Mesenchymal stem cell (in vitro differentiated cells and primary cell): ENCODE data around the gene PCDHB5.
"Not testable (repeated sequence)": the region's sequence is repeated elsewhere in the genome, so short reads cannot be mapped to it uniquely, and the experiment has no call there.

Experiments used
- DNase-seq: peaks from one replicate; pipeline ENCODE4 v3.0.0-alpha.2; 2013
- H2AFZ ChIP-seq: one replicate; pipeline ENCODE4 v1.6.1; 2013; ENCODE audit warnings: low read depth, mild to moderate bottlenecking, control low read depth, inconsistent platforms, low read length, moderate library complexity
- H2AK5ac ChIP-seq: 2 replicates; pipeline ENCODE4 v1.6.1; 2013; ENCODE audit warnings: low read length, moderate library complexity, mild to moderate bottlenecking, inconsistent platforms; ENCODE audit not compliant: severe bottlenecking
- H2BK120ac ChIP-seq: one replicate; pipeline ENCODE4 v1.6.1; 2013; ENCODE audit warnings: low read depth, mild to moderate bottlenecking, inconsistent platforms, low read length, moderate library complexity
- H2BK12ac ChIP-seq, 2 experiments: one replicate each; pipeline ENCODE4 v1.6.1; 2013; ENCODE audit warnings: inconsistent platforms in 2 of 2, low read length in 2 of 2, mild to moderate bottlenecking in 2 of 2, moderate library complexity in 2 of 2, control low read depth in 1 of 2
- H2BK15ac ChIP-seq: one replicate; pipeline ENCODE4 v1.6.1; 2013; ENCODE audit warnings: mild to moderate bottlenecking, low read depth, inconsistent platforms; ENCODE audit not compliant: poor library complexity, severe bottlenecking
- H2BK5ac ChIP-seq: 2 replicates; pipeline ENCODE4 v1.6.1; 2013; ENCODE audit warnings: low read depth, mild to moderate bottlenecking, low read length, control low read depth, inconsistent platforms; ENCODE audit not compliant: poor library complexity, severe bottlenecking
- H3K14ac ChIP-seq, 2 experiments: one replicate each; pipeline ENCODE4 v1.6.1; 2013; ENCODE audit warnings: inconsistent platforms in 2 of 2, low read length in 2 of 2, control low read depth in 1 of 2, mild to moderate bottlenecking in 1 of 2, moderate library complexity in 1 of 2
- H3K18ac ChIP-seq, 2 experiments: one replicate each; pipeline ENCODE4 v1.6.1; 2013; ENCODE audit warnings: inconsistent platforms in 2 of 2, low read length in 2 of 2, control low read depth in 1 of 2, low read depth in 1 of 2, mild to moderate bottlenecking in 1 of 2
- H3K23ac ChIP-seq, 2 experiments: one replicate each; pipeline ENCODE4 v1.6.1; 2013; ENCODE audit warnings: inconsistent platforms in 2 of 2, low read length in 2 of 2, mild to moderate bottlenecking in 2 of 2, moderate library complexity in 2 of 2, control low read depth in 1 of 2
- H3K27ac ChIP-seq: 2 replicates; pipeline ENCODE4 v1.5.1; 2013; ENCODE audit warnings: mild to moderate bottlenecking, moderate library complexity, low read length, control low read depth, inconsistent platforms; ENCODE audit not compliant: poor library complexity, severe bottlenecking
- H3K27me3 ChIP-seq, 2 experiments: 2 replicates each; pipeline versions ENCODE4 v1.6.1 to v1.7.0; 2013; ENCODE audit warnings: low read length in 2 of 2, mild to moderate bottlenecking in 2 of 2, moderate library complexity in 2 of 2, control low read depth in 1 of 2, inconsistent platforms in 1 of 2; ENCODE audit not compliant: control insufficient read depth in 1 of 2, insufficient read depth in 1 of 2
- H3K36me3 ChIP-seq, 2 experiments: 2 replicates each; pipeline versions ENCODE4 v1.6.1 to v1.7.0; 2013; ENCODE audit warnings: low read length in 2 of 2, control low read depth in 1 of 2, inconsistent platforms in 1 of 2, low read depth in 1 of 2, mild to moderate bottlenecking in 1 of 2; ENCODE audit not compliant: insufficient read depth in 2 of 2, control insufficient read depth in 1 of 2
- H3K4ac ChIP-seq, 2 experiments: one replicate each; pipeline ENCODE4 v1.6.1; 2013; ENCODE audit warnings: inconsistent platforms in 2 of 2, low read length in 2 of 2, mild to moderate bottlenecking in 2 of 2, moderate library complexity in 2 of 2, control low read depth in 1 of 2, low read depth in 1 of 2
- H3K4me1 ChIP-seq: 2 replicates; pipeline ENCODE4 v1.6.1; 2013; ENCODE audit warnings: low read depth, low read length, control low read depth; ENCODE audit not compliant: control insufficient read depth, insufficient read depth
- H3K4me2 ChIP-seq: 2 replicates; pipeline ENCODE4 v1.6.1; 2013; ENCODE audit warnings: low read length, mild to moderate bottlenecking, inconsistent platforms; ENCODE audit not compliant: poor library complexity, severe bottlenecking
- H3K4me3 ChIP-seq, 2 experiments: 2 replicates each; pipeline versions ENCODE4 v1.5.1 to v1.7.0; 2013; ENCODE audit warnings: low read length in 2 of 2, mild to moderate bottlenecking in 2 of 2, control low read depth in 1 of 2, low read depth in 1 of 2; ENCODE audit not compliant: insufficient read depth in 1 of 2
- H3K79me1 ChIP-seq: replicated peaks from 2 replicates; pipeline ENCODE4 v1.6.1; 2013; ENCODE audit warnings: mild to moderate bottlenecking, control low read depth, low read length, inconsistent platforms; ENCODE audit not compliant: poor library complexity, severe bottlenecking
- H3K9ac ChIP-seq: 2 replicates; pipeline ENCODE4 v1.7.0; 2013; ENCODE audit warnings: mild to moderate bottlenecking, low read length, moderate library complexity
- H3K9me3 ChIP-seq: 2 replicates; pipeline ENCODE4 v1.7.0; 2013; ENCODE audit warnings: mild to moderate bottlenecking, low read length; ENCODE audit not compliant: control insufficient read depth
- H4K8ac ChIP-seq: one replicate; pipeline ENCODE4 v1.6.1; 2013; ENCODE audit warnings: inconsistent platforms, mild to moderate bottlenecking, low read length, moderate library complexity
- H4K91ac ChIP-seq: one replicate; pipeline ENCODE4 v1.6.1; 2013; ENCODE audit warnings: mild to moderate bottlenecking, low read length, inconsistent platforms
- WGBS: methylation state at CpG from one replicate; pipeline ENCODE4 v1.1.7; 2013; ENCODE audit warnings: mixed read lengths; 5-methylcytosine and 5-hydroxymethylcytosine counted together

The PCDHB5 gene

DNA sequence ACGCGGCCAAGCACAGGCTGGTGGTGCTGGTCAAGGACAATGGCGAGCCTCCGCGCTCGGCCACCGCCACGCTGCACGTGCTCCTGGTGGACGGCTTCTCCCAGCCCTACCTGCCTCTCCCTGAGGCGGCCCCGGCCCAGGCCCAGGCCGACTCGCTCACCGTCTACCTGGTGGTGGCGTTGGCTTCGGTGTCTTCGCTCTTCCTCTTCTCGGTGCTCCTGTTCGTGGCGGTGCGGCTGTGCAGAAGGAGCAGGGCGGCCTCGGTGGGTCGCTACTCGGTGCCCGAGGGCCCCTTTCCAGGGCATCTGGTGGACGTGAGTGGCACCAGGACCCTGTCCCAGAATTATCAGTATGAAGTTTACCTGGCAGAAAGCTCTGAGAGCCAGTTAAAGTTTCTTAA lies 22.9 kb downstream of the PCDHB5 start:
- not testable (repeated sequence) for H3K4me3 ChIP-seq, H3K23ac ChIP-seq, H3K27me3 ChIP-seq, H3K4me2 ChIP-seq, H3K14ac ChIP-seq, H3K18ac ChIP-seq, H2BK120ac ChIP-seq, H2BK15ac ChIP-seq, H2BK12ac ChIP-seq, DNase-seq, H3K36me3 ChIP-seq, H2BK5ac ChIP-seq, H4K8ac ChIP-seq, H3K4me1 ChIP-seq, H2AFZ ChIP-seq, H2AK5ac ChIP-seq, H3K9ac ChIP-seq, H4K91ac ChIP-seq, H3K79me1 ChIP-seq, H3K4ac ChIP-seq, H3K27ac ChIP-seq
- peaks cover 59% of the 10 kb centered on the region for H3K9me3 ChIP-seq
- 90% methylated on average over 18 of the region's 28 CpGs for WGBS

DNA sequence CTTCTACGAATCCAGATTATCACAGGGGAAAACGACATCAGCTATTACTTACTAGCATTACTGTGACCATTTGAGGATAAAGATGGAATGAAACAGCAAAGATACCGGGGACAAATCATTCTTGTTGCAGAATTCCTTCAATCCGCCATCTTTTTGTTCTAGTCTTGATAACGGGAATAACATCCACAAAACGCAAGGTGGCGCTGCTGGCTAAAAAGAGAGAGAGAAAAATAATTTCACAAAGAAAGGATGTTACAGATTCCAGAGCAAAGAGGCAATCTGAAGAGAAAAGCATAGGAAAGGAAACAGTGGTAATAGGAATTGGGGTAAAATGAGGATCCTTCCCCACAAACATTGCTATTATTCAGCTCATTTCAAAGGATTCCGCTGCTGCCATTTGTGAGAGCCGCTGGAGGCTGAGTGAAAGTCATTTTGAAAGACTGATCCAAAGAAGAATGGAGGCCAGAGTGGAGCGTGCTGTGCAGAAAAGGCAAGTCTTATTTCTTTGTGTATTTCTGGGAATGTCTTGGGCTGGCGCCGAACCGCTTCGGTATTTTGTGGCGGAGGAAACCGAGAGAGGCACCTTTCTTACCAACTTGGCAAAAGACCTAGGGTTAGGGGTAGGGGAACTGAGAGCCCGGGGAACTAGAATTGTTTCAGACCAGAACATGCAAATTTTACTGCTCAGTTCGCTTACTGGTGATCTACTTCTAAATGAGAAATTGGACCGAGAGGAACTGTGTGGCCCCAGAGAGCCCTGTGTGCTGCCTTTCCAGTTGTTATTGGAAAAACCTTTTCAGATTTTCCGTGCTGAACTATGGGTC lies 37.6 kb downstream of the PCDHB5 start, which contains the start of gene PCDHB7:
Gene PCDHB7 (plus strand): TSS at position 264 of the 824 bp plus-strand sequence. CDS start 192 bp downstream, at position 456.
- Histone ChIP-seq H3K27me3 (no peaks in the 10 kb centered on the region), H2BK120ac (no peak within 1 kb of the TSS), H4K91ac (no peak within 1 kb of the TSS), H3K36me3 (no peaks in the 10 kb centered on the region), H2AFZ (no peak within 1 kb of the TSS), H3K14ac (no peak within 1 kb of the TSS), H3K4me3 (peak within 1 kb of the TSS in 1 of 2 experiments; percentile 59), H2BK15ac (no peak within 1 kb of the TSS), H3K4me1 (no peaks in the 10 kb centered on the region), H3K18ac (no peak within 1 kb of the TSS), H3K9me3 (peaks cover 61% of the 10 kb centered on the region), H3K79me1 (no peaks in the 10 kb centered on the region), H2BK12ac (no peak within 1 kb of the TSS), H3K4ac (no peak within 1 kb of the TSS), H2AK5ac (no peak within 1 kb of the TSS), H3K27ac (no peak within 1 kb of the TSS), H3K23ac (no peak within 1 kb of the TSS), H3K4me2 (no peak within 1 kb of the TSS), H4K8ac (no peak within 1 kb of the TSS), H2BK5ac (no peak within 1 kb of the TSS), H3K9ac (peak within 1 kb of the TSS; percentile 55)
- DNase-seq, result peak; percentile 13
- 76% methylated on average over 20 of the region's 20 CpGs for WGBS

DNA sequence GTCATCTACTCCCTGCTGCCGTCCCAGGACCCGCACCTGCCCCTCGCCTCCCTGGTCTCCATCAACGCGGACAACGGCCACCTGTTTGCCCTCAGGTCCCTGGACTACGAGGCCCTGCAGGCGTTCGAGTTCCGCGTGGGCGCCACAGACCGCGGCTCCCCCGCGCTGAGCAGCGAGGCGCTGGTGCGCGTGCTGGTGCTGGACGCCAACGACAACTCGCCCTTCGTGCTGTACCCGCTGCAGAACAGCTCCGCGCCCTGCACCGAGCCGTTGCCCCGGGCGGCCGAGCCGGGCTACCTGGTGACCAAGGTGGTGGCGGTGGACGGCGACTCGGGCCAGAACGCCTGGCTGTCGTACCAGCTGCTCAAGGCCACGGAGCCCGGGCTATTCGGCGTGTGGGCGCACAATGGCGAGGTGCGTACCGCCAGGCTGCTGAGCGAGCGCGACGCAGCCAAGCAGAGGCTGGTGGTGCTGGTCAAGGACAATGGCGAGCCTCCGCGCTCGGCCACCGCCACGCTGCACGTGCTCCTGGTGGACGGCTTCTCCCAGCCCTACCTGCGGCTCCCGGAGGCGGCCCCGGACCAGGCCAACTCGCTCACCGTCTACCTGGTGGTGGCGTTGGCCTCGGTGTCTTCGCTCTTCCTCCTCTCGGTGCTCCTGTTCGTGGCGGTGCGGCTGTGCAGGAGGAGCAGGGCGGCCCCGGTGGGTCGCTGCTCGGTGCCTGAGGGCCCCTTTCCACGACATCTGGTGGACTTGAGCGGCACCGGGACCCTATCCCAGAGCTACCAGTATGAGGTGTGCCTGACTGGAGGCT lies 39.5 kb downstream of the PCDHB5 start:
- not testable (repeated sequence) for H2BK15ac ChIP-seq, H3K4me3 ChIP-seq, H2BK12ac ChIP-seq, H3K36me3 ChIP-seq, H2AFZ ChIP-seq, H3K79me1 ChIP-seq, H3K27me3 ChIP-seq, H3K4me1 ChIP-seq, H2AK5ac ChIP-seq, H3K14ac ChIP-seq, H2BK120ac ChIP-seq, H3K27ac ChIP-seq, H3K23ac ChIP-seq, DNase-seq, H3K9ac ChIP-seq, H3K18ac ChIP-seq, H4K91ac ChIP-seq, H4K8ac ChIP-seq, H3K4ac ChIP-seq, H3K4me2 ChIP-seq, H2BK5ac ChIP-seq
- peaks cover 56% of the 10 kb centered on the region for H3K9me3 ChIP-seq
- WGBS, result 94% methylated on average over 68 of the region's 79 CpGs

DNA sequence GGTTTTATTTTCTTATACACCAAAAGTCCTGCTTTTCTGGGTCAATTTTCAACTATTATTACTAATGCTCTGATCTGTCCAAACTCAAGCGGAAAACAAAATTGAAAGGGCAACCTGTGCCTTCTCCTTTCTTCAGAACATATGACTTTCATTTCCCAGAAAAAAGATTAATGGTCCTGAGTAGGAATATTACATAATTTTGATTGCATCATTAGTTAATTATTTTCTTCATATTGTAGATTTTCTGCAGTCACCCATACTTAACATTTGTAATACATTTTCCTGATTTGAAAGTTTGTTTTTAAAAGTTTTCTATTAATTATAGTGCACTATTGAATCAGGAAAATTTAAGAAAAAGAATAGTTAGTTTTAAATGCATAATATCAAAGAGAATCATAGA lies 40.9 kb downstream of the PCDHB5 start:
- no peak overlapping the region for H3K23ac ChIP-seq
- H3K4ac ChIP-seq, result no peak overlapping the region
- no peak overlapping the region for H4K91ac ChIP-seq
- H2BK120ac ChIP-seq, result no peak overlapping the region
- no peaks in the 10 kb centered on the region for H3K79me1 ChIP-seq
- no peak overlapping the region for H3K4me2 ChIP-seq
- H3K9ac ChIP-seq, result no peak overlapping the region
- DNase-seq, result no peak
- H2AK5ac ChIP-seq, result no peak overlapping the region
- no peaks in the 10 kb centered on the region for H3K27me3 ChIP-seq
- H4K8ac ChIP-seq, result no peak overlapping the region
- H3K18ac ChIP-seq, result no peak overlapping the region
- H2AFZ ChIP-seq, result no peak overlapping the region
- H2BK12ac ChIP-seq, result no peak overlapping the region
- no peaks in the 10 kb centered on the region for H3K4me1 ChIP-seq
- no peak overlapping the region for H3K14ac ChIP-seq
- no peaks in the 10 kb centered on the region for H3K36me3 ChIP-seq
- H3K4me3 ChIP-seq, result no peak overlapping the region
- no peak overlapping the region for H3K27ac ChIP-seq
- H2BK15ac ChIP-seq, result no peak overlapping the region
- H3K9me3 ChIP-seq, result peaks cover 54% of the 10 kb centered on the region
- H2BK5ac ChIP-seq, result no peak overlapping the region
- 100% methylated on average over 1 of the region's 1 CpG for WGBS
